OCI-LY1 (cell line): Measurements from ENCODE around the gene RBM38.

Experiments
- CTCF ChIP-seq: fragments of 200-600 bp; sonication (generic), shearing (Covaris generic); IDR thresholded peaks from 2 replicates; pipeline ENCODE4 v1.5.1; 2017; ENCODE audit warnings: mild to moderate bottlenecking, antibody characterized with exemption, low read length, moderate library complexity, mixed read lengths
- EZH2 ChIP-seq: fragments of 200-600 bp; sonication (generic), shearing (Covaris generic); IDR thresholded peaks from 2 replicates; pipeline ENCODE4 v1.8.0; 2017; ENCODE audit warnings: borderline replicate concordance, mixed run types, mild to moderate bottlenecking, antibody characterized with exemption, low read length, moderate library complexity, mixed read lengths

GRCh38 chr20:57451795-57452661 is 60.8 kb downstream of the RBM38 start:
- TF ChIP-seq CTCF, result no peak
- no peak for TF ChIP-seq EZH2
